ENCODE measurements around the gene ZNF688.
A peak's percentile ranks its signal among the peaks of the same experiment; 100 is the strongest.
"Not testable (repeated sequence)": the region's sequence is repeated elsewhere in the genome, so short reads cannot be mapped to it uniquely, and the experiment has no call there.

The ZNF688 gene

DNA sequence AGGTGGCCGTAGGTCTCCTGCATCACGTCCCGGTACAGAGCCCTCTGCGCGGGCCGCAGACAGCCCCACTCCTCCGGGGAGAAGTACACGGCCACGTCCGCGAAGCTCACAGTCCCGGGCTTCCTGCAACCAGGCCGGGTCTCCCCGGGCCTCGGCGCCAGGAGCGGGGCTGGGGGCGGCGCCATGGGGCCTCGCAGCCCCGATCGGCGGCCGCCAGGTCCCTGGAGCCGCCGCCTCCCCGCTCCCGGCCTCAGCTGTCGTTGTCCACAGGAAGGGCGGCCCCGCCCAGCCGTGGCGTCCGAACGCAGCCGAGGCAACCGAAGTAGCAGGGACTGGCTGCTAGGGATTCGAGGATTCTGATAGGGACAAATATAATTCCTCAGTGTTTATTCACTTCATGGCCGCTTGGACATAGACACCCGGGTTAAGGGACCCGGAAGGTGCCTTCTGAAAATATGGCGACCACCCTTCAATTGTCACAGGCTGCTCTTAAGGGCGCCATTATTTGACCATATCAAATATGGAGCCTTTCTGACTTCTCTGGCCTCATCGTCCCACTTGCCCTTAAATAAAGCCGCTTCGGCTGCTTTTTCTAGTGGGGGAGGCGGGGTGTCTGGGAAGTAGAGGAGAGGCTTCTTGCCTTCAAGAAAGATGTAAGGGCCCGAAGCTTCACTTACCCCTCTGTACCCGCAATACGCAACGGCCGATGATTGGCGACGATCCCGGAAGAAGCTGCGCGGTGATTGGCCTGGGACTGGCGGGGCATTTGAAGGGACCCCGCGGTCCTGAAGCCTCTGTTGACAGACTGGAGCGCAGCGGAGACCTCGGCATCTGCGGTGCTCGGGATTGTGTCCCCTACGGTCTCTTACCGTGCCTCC is at the start of gene ZNF688:
Gene ZNF688, minus strand, starts transcription at position 270 of the 878 bp plus-strand sequence. Its CDS starts 85 bp downstream, at position 185.
- DNase-seq, result peak; percentile 99

DNA sequence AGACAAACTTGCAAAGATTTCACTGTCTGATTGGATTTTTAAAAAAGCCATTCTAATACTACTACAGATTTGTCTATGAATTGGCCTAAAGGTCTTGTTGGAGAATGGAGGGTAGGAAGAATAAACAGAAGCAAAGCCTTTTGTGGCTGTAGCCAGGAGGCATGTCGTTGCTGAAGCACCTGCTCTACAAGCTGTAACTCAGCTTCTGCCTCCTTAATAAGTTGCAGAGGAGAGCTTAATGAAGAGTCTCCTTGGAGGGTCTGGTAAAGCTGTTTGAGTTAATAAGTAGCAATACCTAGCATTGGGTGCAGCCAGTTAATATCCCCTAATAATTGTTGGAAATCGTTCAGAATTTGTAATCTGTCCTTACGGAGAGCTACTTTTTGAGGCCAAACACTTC is 48.7 kb upstream of the ZNF688 start:
- DNase-seq, result no peak

DNA sequence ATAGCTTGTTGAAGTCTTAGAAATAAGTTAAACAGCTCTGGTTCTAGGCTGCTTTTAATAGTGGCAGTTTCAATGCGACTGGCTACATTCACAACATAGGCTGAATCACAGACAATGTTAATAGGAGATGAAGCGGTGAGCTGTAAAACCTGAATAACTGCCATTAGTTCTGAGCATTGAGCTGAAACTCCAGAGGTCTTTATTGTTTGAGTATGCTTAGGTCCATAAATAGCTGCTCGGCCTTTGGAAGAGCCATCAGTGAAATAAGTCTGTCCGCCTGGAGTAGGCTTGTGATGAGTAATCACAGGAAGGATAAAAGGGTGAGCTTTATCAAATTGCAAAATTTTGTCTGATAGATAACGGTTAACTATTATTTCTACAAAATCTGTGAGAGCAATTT is 48.1 kb upstream of the ZNF688 start:
- no peak for DNase-seq

DNA sequence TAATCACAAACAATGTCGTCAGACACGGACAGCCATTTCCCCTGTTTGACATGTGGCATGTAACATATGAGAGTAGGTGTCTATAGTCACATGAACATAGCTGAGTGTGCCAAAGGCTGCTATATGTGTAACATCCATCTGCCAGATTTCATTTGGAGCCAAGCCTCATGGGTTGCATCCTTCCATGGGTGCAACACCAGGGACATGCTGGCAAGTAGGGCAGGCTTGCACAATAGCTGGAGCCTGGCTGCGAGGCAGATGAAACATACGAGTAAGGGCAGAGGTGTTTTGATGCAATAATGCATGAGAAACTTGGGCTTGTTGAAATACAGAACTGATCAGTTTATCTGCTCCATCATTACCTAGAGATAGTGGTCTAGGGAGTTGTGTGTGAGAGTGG is 47.7 kb upstream of the ZNF688 start:
- DNase-seq, result no peak

DNA sequence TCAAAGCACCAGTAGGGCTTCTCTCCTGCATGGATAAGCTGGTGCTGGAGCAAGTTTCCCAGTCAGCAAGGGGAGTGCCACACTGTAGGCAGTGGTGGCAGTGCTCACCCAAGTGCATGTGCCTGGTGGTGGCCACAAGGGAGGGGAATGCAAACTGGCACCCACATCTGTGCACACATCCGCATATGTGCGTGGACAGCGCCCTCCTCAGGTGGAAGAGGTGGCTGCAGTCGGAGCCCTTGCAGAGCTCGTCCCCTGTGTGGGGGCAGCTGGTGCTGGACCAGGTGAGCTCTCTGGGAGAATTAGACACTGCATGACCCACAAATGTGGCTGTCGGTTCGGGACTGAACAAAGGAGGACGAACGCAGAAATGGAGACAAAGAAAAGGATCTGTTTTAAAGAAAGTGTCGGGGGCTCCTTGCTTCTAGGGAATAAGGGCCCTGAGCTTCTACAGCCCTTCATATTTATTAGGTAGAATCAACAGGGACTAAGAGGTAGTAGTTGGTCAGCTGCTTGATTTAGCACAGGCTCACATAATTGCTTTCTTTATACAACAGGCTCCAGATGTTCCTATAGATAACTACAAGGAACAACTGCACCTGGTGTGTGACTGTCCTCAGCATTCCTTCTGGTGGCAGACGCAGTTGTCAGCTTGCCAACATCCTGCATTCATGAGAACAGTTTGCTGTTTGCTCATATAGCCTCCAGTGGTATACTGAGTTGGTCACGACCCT is 44.0 kb upstream of the ZNF688 start:
- peak; percentile 75 for DNase-seq

DNA sequence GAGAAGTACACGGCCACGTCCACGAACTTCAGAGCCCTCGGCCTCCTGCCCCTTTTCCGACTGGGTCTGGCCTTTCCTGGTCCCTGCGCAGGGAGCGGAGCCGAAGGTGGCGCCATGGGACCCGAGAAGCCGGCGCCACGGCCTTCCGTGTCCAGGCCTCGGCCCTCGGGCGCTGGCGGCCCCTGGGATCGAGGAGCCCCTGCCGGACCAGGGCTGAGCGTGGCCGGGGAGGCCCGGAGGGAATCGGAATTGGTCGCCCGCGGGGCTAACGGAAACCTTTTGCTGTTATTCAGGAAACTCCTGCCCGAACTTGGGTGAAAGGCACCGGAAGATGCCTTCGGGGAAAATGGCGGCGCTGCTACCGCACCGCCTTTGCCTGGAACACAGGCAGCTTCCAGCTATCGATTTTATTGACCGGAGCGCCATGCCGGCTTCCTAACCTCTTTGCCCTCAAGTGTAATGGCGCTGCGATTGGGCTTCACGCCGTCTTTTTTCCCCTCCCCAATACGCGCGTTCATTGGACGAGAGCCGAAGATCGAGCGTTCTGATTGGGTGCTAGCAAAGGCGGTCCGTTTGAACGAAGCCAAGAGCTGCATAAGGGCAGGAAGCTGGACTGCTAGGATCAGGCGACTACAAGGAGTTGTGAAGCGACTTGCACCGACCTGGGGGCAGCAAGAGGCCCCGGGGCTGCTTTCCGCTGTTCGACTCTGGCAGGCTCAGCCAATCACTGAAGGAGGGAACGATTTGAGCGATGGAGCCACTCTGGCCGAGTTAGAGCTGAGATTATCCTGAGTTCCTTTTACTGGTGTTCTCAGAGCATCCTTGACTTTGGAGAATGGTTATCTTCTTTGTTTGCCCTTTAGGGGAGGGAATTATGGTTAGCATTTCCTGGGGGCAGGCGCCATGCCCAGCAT is 38.7 kb upstream of the ZNF688 start, which contains the start of gene ZNF689:
Gene ZNF689, minus strand, starts transcription at position 464 of the 914 bp plus-strand sequence. Its CDS starts 348 bp downstream, at position 116.
- peak; percentile 98 for DNase-seq

DNA sequence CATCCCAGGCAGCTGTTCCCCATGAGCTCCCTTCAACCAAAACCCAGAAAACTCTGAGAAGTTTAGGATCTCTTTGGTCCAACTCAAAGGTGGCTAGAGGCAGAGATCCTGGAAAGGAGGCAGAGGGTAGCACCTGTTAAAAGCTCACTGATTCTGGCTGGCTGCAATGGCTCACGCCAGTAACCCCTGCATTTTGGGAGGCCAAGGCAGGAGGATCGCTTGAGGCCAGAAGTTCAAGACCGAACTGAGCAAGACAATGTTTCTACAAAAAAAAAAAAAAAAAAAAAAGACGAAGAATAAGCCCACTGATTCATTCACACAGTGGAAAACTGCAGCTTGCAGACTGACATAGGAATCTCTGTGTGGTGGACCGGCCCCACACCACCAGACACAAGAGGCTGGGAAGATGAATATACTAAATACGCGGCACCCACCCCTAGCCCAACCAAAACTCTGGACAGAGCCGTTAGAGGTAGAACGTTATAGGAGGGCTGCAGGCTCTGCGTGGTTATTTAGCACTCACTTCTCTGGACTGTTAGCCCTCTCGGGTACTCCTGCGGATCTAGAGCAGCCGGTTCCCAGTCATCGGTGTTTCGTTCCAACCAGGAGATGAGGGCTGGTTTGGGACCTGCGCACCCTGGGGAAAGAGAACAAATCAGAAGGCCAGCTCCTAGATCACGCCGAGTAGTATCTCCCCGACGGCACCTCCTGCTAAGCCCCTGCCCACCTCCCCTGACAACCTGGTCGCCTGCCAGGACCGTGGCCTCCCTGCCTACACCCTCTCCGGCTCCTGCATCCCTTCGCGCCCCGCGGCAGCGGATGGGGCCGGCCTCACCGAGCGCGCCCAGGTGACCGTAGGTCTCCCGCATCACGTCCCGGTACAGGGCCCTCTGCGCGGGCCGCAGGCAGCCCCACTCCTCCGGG is 37.8 kb upstream of the ZNF688 start:
- DNase-seq, result peak; percentile 46

DNA sequence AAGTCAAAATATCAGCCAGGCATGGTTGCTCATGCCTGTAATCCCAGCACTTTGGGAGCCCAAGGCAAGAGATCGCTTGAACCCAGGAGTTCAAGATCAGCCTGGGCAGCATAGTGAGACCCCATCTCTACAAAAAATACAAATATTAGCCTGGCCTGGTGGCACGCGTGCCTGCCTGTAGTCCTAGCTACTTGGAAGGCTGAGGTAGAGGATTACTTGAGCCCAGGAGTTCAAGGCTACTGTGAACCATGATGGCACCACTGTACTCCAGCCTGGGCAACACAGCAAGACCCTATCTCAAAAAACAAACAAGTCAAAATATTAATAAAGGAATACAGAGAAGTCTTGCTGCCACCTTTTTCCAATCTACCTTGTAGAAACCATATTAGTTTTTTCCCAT is 34.5 kb upstream of the ZNF688 start:
- no peak for DNase-seq

DNA sequence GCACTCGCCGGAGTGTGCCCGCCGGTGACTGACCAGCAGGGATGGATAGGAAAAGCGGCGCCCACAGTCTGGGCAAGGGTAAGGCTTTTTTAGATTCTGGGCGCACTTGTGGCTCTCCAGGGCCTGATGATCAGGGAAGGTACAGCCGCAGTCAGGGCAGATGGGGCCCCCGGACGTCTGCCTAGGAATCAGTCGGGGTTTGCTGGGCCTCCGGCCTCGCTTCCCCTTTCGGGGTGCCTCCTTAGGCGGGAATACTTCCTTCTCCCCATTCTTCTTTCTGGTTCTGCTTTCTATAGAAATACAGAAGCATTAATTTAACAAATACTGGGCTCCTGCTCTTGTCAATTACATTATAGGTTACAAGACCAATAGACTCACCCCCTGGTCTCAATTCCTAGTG is 33.6 kb upstream of the ZNF688 start:
- DNase-seq, result no peak

DNA sequence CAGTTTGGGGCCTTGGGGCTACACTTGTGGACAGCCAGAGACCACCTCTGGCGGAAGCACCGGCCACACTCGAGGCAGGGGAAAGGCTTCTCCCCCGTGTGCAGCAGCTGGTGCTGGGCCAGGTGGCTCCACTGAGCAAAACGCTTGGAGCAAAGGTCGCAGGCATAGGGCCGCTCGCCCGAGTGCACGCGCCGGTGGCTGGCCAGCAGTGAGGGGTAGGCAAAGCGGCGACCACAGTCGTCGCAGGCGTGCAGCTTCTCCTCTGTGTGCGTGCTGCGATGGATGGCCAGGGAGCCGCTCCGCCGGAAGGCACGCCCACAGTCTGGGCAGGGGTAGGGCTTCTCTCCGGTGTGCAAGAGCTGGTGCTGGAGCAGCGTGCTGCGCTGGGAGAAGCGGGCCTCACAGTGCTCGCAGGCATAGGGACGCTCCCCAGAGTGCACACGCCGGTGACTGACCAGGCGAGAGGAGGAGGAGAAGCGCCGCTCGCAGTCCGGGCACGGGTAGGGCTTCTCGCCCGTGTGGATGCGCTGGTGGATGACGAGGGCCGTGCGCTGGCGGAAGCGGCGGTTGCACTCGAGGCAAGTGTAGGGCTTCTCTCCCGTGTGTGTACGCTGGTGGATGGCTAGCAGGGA is 32.9 kb upstream of the ZNF688 start:
- no peak for DNase-seq

DNA sequence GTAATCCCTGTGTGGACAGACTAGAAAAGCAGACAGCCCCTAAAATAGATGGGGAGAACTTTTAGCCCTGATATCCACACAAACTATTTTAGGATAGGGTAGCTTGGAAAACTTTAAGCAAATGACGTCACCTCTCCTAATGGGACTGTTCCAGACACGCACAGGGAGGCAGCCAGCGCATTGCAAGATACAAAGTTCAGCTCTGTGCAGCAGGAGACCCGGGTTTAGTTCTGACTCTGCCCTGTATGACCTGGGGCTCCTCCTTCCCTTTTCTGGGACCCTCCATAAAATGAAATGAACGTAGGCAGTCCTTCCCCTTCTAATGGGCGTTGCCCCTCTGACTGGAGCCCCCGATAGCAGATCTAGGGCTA is 32.4 kb upstream of the ZNF688 start:
- no peak for DNase-seq

DNA sequence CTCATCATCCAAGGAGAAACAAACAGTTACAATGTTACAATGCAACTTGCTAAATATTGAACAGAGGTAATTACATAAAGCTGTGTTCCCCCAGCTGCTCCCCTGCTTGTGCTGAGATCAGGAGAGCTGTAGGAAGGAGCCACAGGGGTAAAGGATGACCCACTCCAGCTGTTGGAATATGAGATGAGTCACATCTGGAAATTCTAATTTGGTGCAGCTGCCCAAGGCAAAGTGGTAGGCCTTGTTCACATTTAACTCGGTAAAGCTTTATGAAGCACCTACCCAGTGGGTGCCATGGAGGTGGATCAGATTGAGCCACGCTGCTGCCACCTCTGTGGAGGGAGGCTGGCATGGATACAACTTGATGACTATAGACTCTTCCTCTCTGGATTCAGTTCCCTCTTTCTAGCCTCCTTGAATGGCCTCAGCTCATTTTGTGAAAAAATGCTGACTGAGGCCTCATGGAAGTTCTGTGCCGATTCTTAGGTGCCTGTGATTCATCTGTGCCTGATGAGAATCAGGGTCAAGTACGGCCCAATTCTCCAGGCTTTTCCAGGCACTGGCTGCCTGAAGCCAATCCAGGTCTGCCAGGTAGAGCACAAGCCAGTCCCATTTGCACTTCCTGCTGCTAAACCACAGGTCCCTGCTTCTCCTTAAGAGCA is 31.2 kb upstream of the ZNF688 start:
- DNase-seq, result no peak

DNA sequence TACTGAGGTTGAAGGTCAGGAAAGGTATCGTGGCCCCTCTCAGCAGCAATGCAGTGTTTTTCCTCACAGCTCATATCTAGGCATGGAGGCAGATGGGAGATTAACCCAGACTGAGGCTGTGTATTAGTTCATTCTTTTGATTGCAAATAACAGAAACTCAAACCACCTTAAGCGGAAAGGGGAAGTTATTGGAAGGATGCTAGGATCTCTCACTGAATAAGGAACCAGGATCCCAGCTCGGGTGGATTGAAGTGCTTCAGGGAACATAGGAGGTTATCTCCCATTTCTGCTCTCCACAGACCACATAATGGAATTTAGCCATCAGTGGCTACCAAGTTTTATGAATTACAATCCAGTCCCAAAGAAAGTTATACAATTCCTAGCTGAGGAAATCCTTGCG is 30.5 kb upstream of the ZNF688 start:
- no peak for DNase-seq

DNA sequence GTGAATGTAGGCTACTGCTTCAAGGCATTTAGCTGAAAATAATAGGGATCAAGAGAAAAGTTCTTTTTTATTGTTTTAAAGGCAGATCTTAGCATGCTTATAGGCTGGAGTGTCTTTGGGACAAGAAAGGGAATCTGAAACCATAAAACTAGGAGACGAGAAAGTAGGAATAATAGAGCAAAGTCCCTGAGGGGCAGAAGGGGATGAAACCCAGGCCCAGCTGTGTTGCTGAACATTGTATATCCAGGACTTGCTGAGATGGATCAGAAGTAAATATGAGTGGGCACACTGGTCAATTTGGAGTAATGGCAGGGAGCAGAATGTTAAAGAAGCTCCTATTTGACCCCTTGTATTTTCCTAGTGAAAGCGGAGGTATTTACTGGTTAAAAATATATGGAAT is 29.4 kb upstream of the ZNF688 start:
- no peak for DNase-seq

DNA sequence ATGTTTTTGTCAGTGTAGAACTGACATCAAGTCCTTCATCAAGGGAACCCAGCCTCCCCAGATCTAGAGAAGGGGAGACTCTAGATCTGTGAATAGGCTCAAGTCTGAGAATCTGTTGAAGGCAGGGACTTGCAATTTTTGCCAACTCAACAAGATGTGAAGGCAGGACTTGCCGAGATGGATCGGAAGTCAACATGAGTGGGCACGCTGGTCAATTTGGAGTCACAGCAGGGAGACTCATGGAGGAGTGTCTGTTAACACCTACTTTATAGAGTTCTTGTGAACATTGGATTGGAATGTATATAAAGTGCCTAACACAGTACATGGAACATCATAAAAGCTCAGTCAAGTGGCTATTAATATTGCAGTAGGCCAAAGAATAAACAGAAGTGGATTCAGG is 28.7 kb upstream of the ZNF688 start:
- DNase-seq, result no peak

DNA sequence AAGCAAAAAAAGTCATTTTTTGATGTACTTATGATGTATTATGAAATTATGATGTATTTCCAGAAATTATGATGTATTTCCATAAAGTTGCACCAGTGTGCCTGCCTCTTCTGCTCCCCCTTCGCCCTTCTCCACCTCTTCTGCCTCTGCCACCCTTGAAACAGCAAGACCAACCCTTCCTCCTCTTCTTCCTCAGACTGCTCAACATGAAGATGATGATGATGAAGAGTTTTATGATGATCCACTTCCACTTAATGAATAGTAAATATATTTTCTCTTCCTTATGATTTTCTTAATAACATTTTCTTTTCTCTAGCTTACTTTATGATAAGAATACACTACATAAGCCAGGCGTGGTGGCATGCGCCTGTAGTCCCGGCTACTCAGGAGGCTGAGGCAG is 21.4 kb upstream of the ZNF688 start:
- no peak for DNase-seq

DNA sequence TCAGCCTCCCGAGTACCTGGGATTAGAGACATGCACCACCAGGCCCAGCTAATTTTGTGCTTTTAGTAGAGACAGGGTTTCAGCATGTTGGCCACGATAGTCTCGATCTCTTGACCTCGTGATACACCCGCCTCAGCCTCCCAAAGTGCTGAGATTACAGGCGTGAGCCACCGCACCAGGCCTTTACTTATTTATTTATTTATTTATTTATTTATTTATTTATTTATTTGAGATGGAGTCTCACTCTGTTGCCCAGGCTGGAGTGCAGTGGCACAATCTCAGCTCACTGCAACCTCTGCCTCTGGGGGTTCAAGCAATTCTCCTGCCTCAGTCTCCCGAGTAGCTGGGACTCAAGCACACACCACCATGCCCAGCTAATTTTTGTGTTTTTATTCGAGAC is 19.4 kb upstream of the ZNF688 start:
- DNase-seq, result not testable (repeated sequence)

DNA sequence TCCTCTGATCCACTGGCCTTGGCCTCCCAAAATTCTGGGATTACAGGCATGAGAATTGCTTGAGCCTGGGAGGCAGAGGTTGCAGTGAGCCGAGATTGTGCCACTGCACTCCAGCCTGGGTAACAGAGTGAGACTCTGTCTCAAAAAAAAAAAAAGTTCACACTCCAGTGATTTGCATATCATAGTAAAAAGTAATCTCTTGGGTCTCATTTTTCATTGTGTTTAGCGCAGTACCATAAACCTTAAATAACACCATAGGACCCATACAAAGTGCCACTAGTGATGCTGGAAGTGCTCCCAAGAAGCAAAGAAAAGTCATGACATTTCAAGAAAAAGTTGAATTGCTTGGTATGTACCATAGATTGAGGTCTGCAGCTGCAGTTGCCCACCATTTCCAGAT is 18.1 kb upstream of the ZNF688 start:
- DNase-seq, result not testable (repeated sequence)

DNA sequence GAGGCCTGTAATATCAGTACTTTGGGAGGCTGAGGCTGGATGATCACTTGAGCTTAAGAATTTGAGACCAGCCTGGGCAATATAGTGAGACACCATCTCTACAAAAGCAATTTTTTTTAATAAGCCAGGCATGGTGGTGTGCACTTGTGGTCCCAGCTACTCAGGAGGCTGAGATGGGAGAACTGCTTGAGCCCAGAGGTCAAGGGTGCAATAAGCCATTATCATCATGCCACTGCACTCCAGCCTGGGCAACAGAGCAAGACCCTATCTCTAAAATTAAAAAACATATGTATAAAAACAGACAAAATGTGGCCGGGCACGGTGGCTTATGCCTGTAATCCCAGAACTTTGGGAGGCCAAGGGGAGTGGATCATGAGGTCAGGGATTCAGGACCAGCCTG is 17.1 kb upstream of the ZNF688 start:
- no peak for DNase-seq

DNA sequence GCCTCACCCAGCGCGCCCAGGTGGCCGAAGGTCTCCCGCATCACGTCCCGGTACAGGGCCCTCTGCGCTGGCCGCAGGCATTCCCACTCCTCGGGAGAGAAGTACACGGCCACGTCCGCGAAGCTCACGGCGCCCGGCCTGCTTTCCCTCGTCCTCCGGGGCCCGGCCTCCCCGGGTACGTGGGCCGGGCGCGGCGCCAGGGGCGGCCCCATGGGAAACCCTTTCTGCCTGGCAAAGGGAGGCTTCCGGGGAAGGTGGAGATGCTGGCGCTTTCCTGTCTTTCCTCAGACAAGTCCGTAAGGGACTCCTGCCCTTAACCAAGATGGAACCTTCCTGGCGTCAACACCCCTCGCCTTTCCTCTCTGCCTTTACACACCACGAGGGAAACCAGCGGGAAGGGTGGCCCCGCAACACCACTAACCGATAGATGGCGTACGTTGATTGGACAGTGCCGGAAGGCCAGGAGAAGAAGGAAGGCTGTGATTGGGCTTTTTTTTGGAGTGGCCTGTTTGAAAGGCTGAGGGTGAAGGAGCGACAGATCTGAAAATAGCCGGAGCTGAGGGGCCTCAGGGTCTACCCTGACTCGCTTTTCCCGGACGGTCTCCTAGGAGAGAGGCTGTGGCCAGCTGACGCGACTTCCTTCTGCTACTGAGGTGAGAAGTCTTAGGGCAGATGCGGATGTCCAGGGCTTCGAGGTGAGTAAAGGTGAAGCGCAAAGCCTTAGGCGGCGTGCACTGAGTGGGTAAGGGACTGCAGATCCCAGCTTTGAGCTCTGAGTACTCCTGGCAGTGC is 14.1 kb upstream of the ZNF688 start, which contains the start of gene ZNF785:
Gene ZNF785, minus strand, starts transcription at position 298 of the 792 bp plus-strand sequence. Its CDS starts 86 bp downstream, at position 212.
- DNase-seq, result peak; percentile 98

Data from CD4-positive, alpha-beta T cell treated with Interleukin-21 for 1 hour (primary cell).